Measurements from ENCODE around the gene C5orf34. TPM values are rescaled to one million over a fixed set of nuclear protein-coding genes. Genes with fewer than 3 reads are reported as not detected.
"Not testable (repeated sequence)": the region's sequence is repeated elsewhere in the genome, so short reads cannot be mapped to it uniquely, and the experiment has no call there.

The C5orf34 gene
- total RNA-seq = 3.9 and 7.8 TPM in 2 replicates

- DNase-seq (ENCODE audit: low read depth) = peak; percentile 96
- TF ChIP-seq, protein P1, sequence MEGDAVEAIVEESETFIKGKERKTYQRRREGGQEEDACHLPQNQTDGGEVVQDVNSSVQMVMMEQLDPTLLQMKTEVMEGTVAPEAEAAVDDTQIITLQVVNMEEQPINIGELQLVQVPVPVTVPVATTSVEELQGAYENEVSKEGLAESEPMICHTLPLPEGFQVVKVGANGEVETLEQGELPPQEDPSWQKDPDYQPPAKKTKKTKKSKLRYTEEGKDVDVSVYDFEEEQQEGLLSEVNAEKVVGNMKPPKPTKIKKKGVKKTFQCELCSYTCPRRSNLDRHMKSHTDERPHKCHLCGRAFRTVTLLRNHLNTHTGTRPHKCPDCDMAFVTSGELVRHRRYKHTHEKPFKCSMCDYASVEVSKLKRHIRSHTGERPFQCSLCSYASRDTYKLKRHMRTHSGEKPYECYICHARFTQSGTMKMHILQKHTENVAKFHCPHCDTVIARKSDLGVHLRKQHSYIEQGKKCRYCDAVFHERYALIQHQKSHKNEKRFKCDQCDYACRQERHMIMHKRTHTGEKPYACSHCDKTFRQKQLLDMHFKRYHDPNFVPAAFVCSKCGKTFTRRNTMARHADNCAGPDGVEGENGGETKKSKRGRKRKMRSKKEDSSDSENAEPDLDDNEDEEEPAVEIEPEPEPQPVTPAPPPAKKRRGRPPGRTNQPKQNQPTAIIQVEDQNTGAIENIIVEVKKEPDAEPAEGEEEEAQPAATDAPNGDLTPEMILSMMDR (IDR thresholded peaks at IDR 0.05; ENCODE audit: insufficient read depth, low read depth, low read length) = no peak
- peak within 1 kb of the TSS; percentile 77 for H3K4me3 ChIP-seq (ENCODE audit: low read depth, low read length)
Measured at GRCh38 chr5:43514816-43515677, at the start of gene C5orf34. C5orf34 (minus strand) TSS chr5:43515148; CDS start chr5:43509339, 5,809 bp downstream.

DNA sequence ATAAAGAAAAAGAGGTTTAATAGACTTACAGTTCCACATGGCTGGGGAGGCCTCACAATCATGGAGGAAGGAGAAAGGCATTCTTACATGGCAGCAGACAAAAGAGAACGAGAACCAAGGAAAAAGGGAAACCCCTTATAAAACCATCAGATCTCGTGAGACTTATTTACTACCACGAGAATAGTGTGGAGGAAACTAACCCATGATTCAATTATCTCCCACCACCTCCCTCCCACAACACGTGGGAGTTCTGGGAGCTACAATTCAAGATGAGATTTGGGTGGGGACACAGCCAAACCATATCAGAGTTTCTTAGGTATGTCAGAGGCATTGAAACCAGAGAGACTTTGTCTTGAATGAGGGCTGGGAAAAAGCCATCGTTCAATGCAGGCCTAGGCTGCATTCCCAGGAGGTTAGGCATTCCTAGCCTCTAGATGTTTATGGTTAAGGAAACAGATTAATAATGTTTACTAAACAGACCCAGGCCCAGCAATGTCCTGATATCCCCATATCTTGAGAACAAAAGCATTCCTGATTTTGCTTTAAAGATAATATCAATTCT lies 49.4 kb upstream of the C5orf34 start:
- TF ChIP-seq, protein P1 (IDR thresholded peaks at IDR 0.05; ENCODE audit: insufficient read depth, low read depth, low read length) = no peak
- DNase-seq (ENCODE audit: low read depth) = no peak
- H3K4me3 ChIP-seq (ENCODE audit: low read depth, low read length) = no peak overlapping the region

DNA sequence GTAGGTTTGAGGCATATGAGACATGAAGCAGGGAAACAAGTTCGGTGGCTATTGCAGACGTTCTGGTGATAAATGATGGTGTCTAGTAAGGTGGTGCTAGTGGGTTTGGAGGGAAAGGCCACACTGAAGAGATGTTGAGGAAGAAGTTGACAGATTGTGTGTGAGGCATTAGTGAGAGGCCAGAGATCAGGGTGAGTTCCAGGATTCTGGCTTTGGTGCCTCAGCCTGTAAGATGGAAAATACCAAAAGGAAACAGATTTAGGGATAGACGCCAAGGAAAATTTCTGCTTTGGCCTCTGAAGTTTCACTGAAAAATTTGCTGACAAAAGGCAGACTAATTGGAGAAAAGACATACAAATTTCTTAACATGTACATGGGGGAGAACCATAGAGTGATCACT lies 48.4 kb upstream of the C5orf34 start:
- TF ChIP-seq, protein P1 (IDR thresholded peaks at IDR 0.05; ENCODE audit: insufficient read depth, low read depth, low read length) = no peak
- no peak for DNase-seq (ENCODE audit: low read depth)

DNA sequence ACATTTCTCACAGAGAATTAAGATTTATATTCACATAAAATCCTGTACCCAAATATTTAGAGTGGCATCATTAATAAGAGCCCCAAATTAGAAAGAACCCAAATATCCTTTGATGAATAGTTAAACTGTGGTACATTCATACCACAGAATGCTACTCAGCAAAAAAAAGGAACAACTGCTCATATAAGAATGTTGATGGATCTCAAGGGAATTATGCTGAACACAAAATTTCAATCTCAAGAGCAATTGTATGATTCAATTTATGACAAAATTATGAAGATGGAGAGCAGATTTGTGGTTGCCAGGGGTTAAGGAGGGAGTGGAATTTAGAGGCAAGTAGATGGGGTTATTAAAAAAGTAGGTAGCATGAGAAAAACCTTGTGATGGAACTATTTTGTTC lies 46.4 kb upstream of the C5orf34 start:
- H3K4me3 ChIP-seq (ENCODE audit: low read depth, low read length) = no peak overlapping the region
- DNase-seq (ENCODE audit: low read depth) = no peak
- TF ChIP-seq, protein P1 (IDR thresholded peaks at IDR 0.05; ENCODE audit: insufficient read depth, low read depth, low read length) = no peak

More for the DNA sequence above, 48.4 kb upstream of the C5orf34 start:
- H3K4me3 ChIP-seq (ENCODE audit: low read depth, low read length) = no peak overlapping the region

DNA sequence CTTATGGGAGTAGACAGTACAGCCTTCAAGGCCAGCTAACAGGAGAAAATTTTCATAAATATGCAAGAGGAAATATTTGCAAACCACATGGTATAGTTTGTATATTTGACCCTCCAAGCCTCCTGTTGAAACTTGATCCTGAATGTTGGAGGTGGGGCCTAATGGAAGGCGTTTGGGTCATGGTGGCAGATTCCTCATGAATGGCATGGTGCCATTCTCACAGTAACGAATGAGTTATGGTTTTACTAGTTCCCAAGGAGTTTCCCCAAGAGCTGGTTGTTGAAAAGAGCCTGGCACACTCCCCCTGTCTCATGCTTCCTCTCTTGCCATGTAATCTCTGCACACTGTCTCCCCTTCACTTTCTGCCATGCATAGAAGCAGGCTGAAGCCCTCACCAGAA lies 45.2 kb upstream of the C5orf34 start:
- TF ChIP-seq, protein P1 (IDR thresholded peaks at IDR 0.05; ENCODE audit: insufficient read depth, low read depth, low read length) = no peak
- DNase-seq (ENCODE audit: low read depth) = peak; percentile 67
- H3K4me3 ChIP-seq (ENCODE audit: low read depth, low read length) = no peak overlapping the region

- DNase-seq (ENCODE audit: low read depth) = peak; percentile 90
- TF ChIP-seq, protein P1 (IDR thresholded peaks at IDR 0.05; ENCODE audit: insufficient read depth, low read depth, low read length) = peak; percentile 54
- peak within 1 kb of the TSS; percentile 91 for H3K4me3 ChIP-seq (ENCODE audit: low read depth, low read length)
Measured at GRCh38 chr5:43556857-43557542, 42.1 kb upstream of the C5orf34 start, which contains the start of gene PAIP1. PAIP1 (minus strand) TSS chr5:43557077; CDS start chr5:43556846, 231 bp downstream.

- DNase-seq (ENCODE audit: low read depth) = not testable (repeated sequence)
Measured at GRCh38 chr5:43556607-43556856, 41.6 kb upstream of the C5orf34 start.

More at GRCh38 chr5:43556607-43556856, 41.6 kb upstream of the C5orf34 start:
- peak overlapping the region; percentile 91 for H3K4me3 ChIP-seq (ENCODE audit: low read depth, low read length)
